Urinary bladder (tissue), 4 donors: ENCODE measurements around the gene HINT2. TPM values are rescaled to one million over a fixed set of nuclear protein-coding genes. Genes with fewer than 3 reads are reported as not detected.
A peak's percentile ranks its signal among the peaks of the same experiment; 100 is the strongest.

Experiments
- DNase-seq: peaks from one replicate; pipeline ENCODE4 v3.0.0-alpha.2; 2015; ENCODE audit errors: extremely low spot score
- H3K27ac ChIP-seq: one replicate; pipeline ENCODE4 v1.5.1; 2013; ENCODE audit warnings: low read depth, mild to moderate bottlenecking, moderate library complexity
- H3K36me3 ChIP-seq: one replicate; pipeline ENCODE4 v1.6.1; 2013; ENCODE audit warnings: mild to moderate bottlenecking, moderate library complexity; ENCODE audit not compliant: insufficient read depth
- H3K4me1 ChIP-seq: one replicate; pipeline ENCODE4 v1.6.1; 2013; ENCODE audit warnings: mild to moderate bottlenecking, moderate library complexity; ENCODE audit not compliant: insufficient read depth
- H3K4me3 ChIP-seq: one replicate; pipeline ENCODE4 v1.5.1; 2013; ENCODE audit warnings: low read depth, low read length
- WGBS: extraction: QIAGEN DNeasy Blood & Tissue Kit; methylation state at CpG from one replicate; pipeline ENCODE4 v1.1.7; 2013; 5-methylcytosine and 5-hydroxymethylcytosine counted together
- polyA plus RNA-seq: library from polyadenylated mRNA; stranded (reverse); fragments of 200-250 nt; gene quantifications from one replicate; pipeline ENCODE4 v1.2.3, GENCODE V29; 2013
- total RNA-seq: library from RNA; depleted of rRNA; stranded (reverse); fragments of >200 nt; gene quantifications from one replicate; pipeline ENCODE4 v1.2.3, GENCODE V29; 2014
- donor health status: healthy with polysubstance abuse.
- donor health status: healthy.

HINT2 gene
- total and polyA plus RNA-seq, 2 donors: 12.8 to 53.8 TPM

- DNase-seq: peak; percentile 92
- Histone ChIP-seq H3K4me1 (no peaks in the 10 kb centered on the region), H3K27ac (peak within 1 kb of the TSS; percentile 73), H3K36me3 (no peaks in the 10 kb centered on the region), H3K4me3 (peak within 1 kb of the TSS; percentile 38)
- whole genome bisulfite sequencing: under 1% methylated on average over 28 of the region's 28 CpGs
Observed at GRCh38 chr9:35812025-35812602, 2.7 kb downstream of the HINT2 start, which contains the start of gene SPAG8. TSS of gene SPAG8 (minus strand) at chr9:35812262. CDS start at chr9:35812147, 115 bp downstream.

- H3K27ac ChIP-seq: no peak overlapping the region
- H3K36me3 ChIP-seq: no peaks in the 10 kb centered on the region
- 11% methylated on average over 12 of the region's 12 CpGs for WGBS
- H3K4me1 ChIP-seq: no peaks in the 10 kb centered on the region
- no peak for DNase-seq
- H3K4me3 ChIP-seq: peak overlapping the region; percentile 38
Observed at GRCh38 chr9:35811381-35812024, 3.3 kb downstream of the HINT2 start.

GRCh38 chr9:35810122-35810521 lies 4.7 kb downstream of the HINT2 start:
- no peaks in the 10 kb centered on the region for H3K4me1 ChIP-seq
- 92% methylated on average over 7 of the region's 7 CpGs for WGBS
- H3K36me3 ChIP-seq: no peaks in the 10 kb centered on the region
- H3K4me3 ChIP-seq: no peak overlapping the region
- DNase-seq: no peak
- no peak overlapping the region for H3K27ac ChIP-seq

- H3K4me1 ChIP-seq: no peaks in the 10 kb centered on the region
- H3K27ac ChIP-seq: no peak overlapping the region
- 92% methylated on average over 9 of the region's 9 CpGs for WGBS
- DNase-seq: no peak
- H3K4me3 ChIP-seq: no peak overlapping the region
- H3K36me3 ChIP-seq: no peaks in the 10 kb centered on the region
Observed at GRCh38 chr9:35808433-35808832, 6.4 kb downstream of the HINT2 start.

- Histone ChIP-seq H3K4me3 (no peak overlapping the region), H3K27ac (no peak overlapping the region), H3K4me1 (no peaks in the 10 kb centered on the region), H3K36me3 (no peaks in the 10 kb centered on the region)
- DNase-seq: no peak
- 96% methylated on average over 8 of the region's 8 CpGs for WGBS
Observed at GRCh38 chr9:35806101-35806500, 8.7 kb downstream of the HINT2 start.

GRCh38 chr9:35801328-35802128 lies 13.3 kb downstream of the HINT2 start:
- no peak for DNase-seq
- Histone ChIP-seq H3K27ac (no peak overlapping the region), H3K36me3 (no peaks in the 10 kb centered on the region), H3K4me3 (no peak overlapping the region), H3K4me1 (no peaks in the 10 kb centered on the region)
- whole genome bisulfite sequencing: 92% methylated on average over 13 of the region's 13 CpGs

GRCh38 chr9:35800530-35800929 lies 14.3 kb downstream of the HINT2 start:
- no peak for DNase-seq
- 82% methylated on average over 7 of the region's 7 CpGs for WGBS
- Histone ChIP-seq H3K27ac (no peak overlapping the region), H3K4me3 (no peak overlapping the region), H3K36me3 (no peaks in the 10 kb centered on the region), H3K4me1 (no peaks in the 10 kb centered on the region)

- WGBS: 89% methylated on average over 4 of the region's 4 CpGs
- no peak for DNase-seq
- Histone ChIP-seq H3K4me3 (no peak overlapping the region), H3K27ac (no peak overlapping the region), H3K36me3 (no peaks in the 10 kb centered on the region), H3K4me1 (no peaks in the 10 kb centered on the region)
Observed at GRCh38 chr9:35798658-35799374, 16.0 kb downstream of the HINT2 start.

- H3K36me3 ChIP-seq: no peaks in the 10 kb centered on the region
- no peak overlapping the region for H3K4me3 ChIP-seq
- H3K27ac ChIP-seq: no peak overlapping the region
- H3K4me1 ChIP-seq: no peaks in the 10 kb centered on the region
- DNase-seq: no peak
- WGBS: 86% methylated on average over 6 of the region's 6 CpGs
Observed at GRCh38 chr9:35797311-35798109, 17.3 kb downstream of the HINT2 start.

GRCh38 chr9:35795695-35796094 lies 19.1 kb downstream of the HINT2 start:
- H3K4me1 ChIP-seq: peaks cover 1% of the 10 kb centered on the region
- H3K4me3 ChIP-seq: no peak overlapping the region
- no peak for DNase-seq
- H3K36me3 ChIP-seq: no peaks in the 10 kb centered on the region
- no peak overlapping the region for H3K27ac ChIP-seq

GRCh38 chr9:35793461-35793860 lies 21.4 kb downstream of the HINT2 start:
- Histone ChIP-seq H3K27ac (no peak overlapping the region), H3K36me3 (no peaks in the 10 kb centered on the region), H3K4me3 (no peak overlapping the region), H3K4me1 (peaks cover 1% of the 10 kb centered on the region)
- 45% methylated on average over 2 of the region's 2 CpGs for WGBS
- no peak for DNase-seq

GRCh38 chr9:35792826-35793225 lies 22.0 kb downstream of the HINT2 start:
- Histone ChIP-seq H3K4me3 (no peak overlapping the region), H3K4me1 (peaks cover 1% of the 10 kb centered on the region), H3K36me3 (no peaks in the 10 kb centered on the region), H3K27ac (no peak overlapping the region)
- no peak for DNase-seq
- whole genome bisulfite sequencing: 87% methylated on average over 14 of the region's 14 CpGs
